Activated T-helper 1 cell treated with anti-CD3 and anti-CD28 coated beads, Interleukin-12 subunit alpha, Interleukin-12 subunit beta, Interleukin-2, Interleukin-4 antibody, amounts not matched to agents 30 ng/mL and 10 ng/mL and 1 ng/mL, durations not matched to agents 14 hours and 24 hours and 36 hours (primary cell): ENCODE data around the gene ZFAND2B. TPM values are rescaled to one million over a fixed set of nuclear protein-coding genes. Genes with fewer than 3 reads are reported as not detected.
"Not testable (repeated sequence)": the region's sequence is repeated elsewhere in the genome, so short reads cannot be mapped to it uniquely, and the experiment has no call there.

Experiments
- DNase-seq: peaks from one replicate; pipeline ENCODE4 v3.0.0; 2021; ENCODE audit warnings: low spot score
- H3K27ac Mint-ChIP-seq: one replicate; pipeline ENCODE4 v1.8.0; 2021; ENCODE audit warnings: mild to moderate bottlenecking, mixed read lengths
- H3K27me3 Mint-ChIP-seq: one replicate; pipeline ENCODE4 v1.8.0; 2022; ENCODE audit warnings: mild to moderate bottlenecking, moderate library complexity, mixed read lengths; ENCODE audit not compliant: insufficient read depth
- H3K36me3 Mint-ChIP-seq: one replicate; pipeline ENCODE4 v1.8.0; 2021; ENCODE audit warnings: low read depth, mixed read lengths
- H3K4me1 Mint-ChIP-seq: one replicate; pipeline ENCODE4 v1.8.0; 2021; ENCODE audit warnings: low read depth, mixed read lengths
- H3K4me3 Mint-ChIP-seq: one replicate; pipeline ENCODE4 v1.8.0; 2021; ENCODE audit warnings: mild to moderate bottlenecking, moderate library complexity, mixed read lengths
- H3K9me3 Mint-ChIP-seq: one replicate; pipeline ENCODE4 v1.8.0; 2021; ENCODE audit warnings: mixed read lengths
- intact Hi-C: fragments of 100-400 bp; cut with micrococcal nuclease; formaldehyde crosslinking; loops from one replicate; pipeline ENCODE4 v1.15.1; 2024
- total RNA-seq: library from RNA; stranded (reverse); gene quantifications from 2 replicates; pipeline ENCODE4 v1.2.3, GENCODE V29; 2022

Gene ZFAND2B
- total RNA-seq, 1 donor from 2014 or later, result 35.0 TPM

DNA sequence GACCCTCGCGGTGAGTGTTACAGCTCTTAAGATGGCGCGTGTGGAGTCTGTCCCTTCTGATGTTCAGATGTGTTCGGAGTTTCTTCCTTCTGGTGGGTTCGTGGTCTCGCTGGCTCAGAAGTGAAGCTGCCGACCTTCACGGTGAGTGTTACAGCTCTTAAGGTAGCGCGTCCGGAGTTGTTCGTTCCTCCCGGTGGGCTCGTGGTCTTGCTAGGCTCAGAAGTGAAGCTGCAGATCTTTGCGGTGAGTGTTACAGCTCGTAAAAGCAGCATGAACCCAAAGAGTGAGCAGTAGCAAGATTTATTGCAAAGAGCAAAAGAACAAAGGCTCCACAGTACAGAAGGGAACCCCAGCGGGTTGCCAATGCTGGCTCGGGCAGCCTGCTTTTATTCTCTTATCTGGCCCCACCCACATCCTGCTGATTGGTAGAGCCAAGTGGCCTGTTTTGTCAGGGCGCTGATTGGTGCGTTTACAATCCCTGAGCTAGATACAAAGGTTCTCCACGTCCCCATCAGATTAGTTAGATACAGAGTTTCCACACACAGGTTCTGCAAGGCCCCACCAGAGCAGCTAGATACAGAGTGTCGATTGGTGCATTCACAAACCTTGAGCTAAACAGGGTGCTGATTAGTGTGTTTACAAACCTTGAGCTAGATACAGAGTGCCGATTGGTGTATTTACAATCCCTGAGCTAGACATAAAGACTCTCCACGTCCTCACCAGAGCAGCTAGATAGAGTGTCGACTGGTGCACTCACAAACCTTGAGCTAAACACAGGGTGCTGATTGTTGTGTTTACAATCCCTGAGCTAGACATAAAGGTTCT, 5.9 kb upstream of the ZFAND2B start:
- H3K36me3 Mint-ChIP-seq, H3K4me1 Mint-ChIP-seq, H3K9me3 Mint-ChIP-seq, DNase-seq, intact Hi-C loops, H3K27me3 Mint-ChIP-seq: not testable (repeated sequence)
- peak overlapping the region; percentile 41 for H3K27ac Mint-ChIP-seq
- H3K4me3 Mint-ChIP-seq, result peak overlapping the region; percentile 29

DNA sequence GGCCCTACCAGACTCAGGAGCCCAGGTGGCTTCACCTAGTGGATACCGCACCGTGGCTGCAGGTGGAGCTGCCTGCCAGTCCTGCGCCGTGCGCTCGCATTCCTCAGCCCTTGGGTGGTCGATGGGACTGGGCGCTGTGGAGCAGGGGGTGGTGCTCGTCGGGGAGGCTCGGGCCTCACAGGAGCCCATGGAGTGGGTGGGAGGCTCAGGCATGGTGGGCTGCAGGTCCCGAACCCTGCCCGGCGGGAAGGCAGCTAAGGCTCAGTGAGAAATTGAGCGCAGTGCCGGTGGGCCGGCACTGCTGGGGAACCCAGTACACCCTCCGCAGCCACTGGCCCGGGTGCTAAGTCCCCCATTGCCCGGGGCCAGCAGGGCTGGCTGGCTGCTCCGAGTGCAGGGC, 5.3 kb upstream of the ZFAND2B start:
- H3K27ac Mint-ChIP-seq, H3K27me3 Mint-ChIP-seq, DNase-seq, H3K9me3 Mint-ChIP-seq, H3K4me1 Mint-ChIP-seq, H3K4me3 Mint-ChIP-seq, intact Hi-C loops, H3K36me3 Mint-ChIP-seq: not testable (repeated sequence)

DNA sequence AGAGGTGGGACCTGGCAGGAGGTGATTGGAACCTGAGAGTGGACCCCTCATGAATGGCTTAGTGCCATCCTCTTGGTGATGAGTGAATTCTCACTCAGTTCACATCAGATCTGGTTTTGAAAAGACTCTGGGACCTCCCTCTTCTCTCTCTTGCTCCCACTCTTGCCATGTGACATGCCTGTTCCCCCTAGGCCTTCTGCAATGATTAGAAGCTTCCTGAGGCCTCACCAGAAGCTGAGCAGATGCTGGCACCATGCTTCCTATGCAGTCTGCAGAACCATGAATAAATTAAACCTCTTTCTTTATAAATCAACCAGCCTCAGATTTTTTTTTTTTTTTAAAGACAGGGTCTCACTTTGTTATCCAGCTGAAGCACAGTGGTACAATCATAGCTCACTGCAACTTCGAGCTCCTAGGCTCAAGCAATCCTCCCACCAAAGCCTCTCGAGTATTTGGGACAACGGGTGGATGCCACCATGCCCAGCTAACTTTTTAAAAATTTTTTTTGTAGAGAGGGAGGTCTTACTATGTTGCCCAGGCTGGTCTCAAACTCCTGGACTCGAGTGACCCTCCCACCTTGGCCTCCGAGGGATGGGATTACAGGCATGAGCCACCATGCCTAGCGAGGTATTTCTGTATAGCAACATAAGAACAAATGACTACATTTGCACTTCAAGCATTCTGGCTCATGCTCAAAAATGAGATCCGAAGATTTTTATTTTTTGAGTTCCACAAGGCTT, 2.0 kb upstream of the ZFAND2B start:
- no peak for DNase-seq
- H3K27ac Mint-ChIP-seq, result no peak overlapping the region
- H3K9me3 Mint-ChIP-seq, result peaks cover 4% of the 10 kb centered on the region
- no peaks in the 10 kb centered on the region for H3K27me3 Mint-ChIP-seq
- peaks cover 31% of the 10 kb centered on the region for H3K4me1 Mint-ChIP-seq
- no peak overlapping the region for H3K4me3 Mint-ChIP-seq
- intact Hi-C loops, result no loop called here
- peaks cover 13% of the 10 kb centered on the region for H3K36me3 Mint-ChIP-seq

DNA sequence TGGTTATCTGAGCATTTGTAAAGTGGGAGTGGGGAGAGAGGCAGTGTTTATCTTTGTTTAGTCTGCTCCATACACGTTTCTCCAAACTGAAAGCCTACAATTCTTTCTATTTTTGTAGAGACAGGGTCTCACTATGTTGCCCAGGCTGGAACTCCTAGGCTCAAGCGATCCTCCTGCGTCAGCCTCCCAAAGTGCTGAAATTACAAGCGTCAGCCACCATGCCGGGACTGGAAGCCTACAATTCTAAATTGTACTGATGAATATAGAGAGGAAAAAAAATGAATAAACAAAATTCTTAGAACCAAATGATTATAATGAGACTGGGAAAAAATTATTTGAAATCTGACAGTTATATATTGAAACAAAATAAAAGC, 1.4 kb upstream of the ZFAND2B start:
- no peak for DNase-seq
- H3K36me3 Mint-ChIP-seq, result peaks cover 19% of the 10 kb centered on the region
- H3K4me3 Mint-ChIP-seq, result peak overlapping the region; percentile 26
- intact Hi-C loops, result no loop called here
- H3K4me1 Mint-ChIP-seq, result peaks cover 37% of the 10 kb centered on the region
- H3K27ac Mint-ChIP-seq, result no peak overlapping the region
- peaks cover 4% of the 10 kb centered on the region for H3K9me3 Mint-ChIP-seq
- no peaks in the 10 kb centered on the region for H3K27me3 Mint-ChIP-seq

DNA sequence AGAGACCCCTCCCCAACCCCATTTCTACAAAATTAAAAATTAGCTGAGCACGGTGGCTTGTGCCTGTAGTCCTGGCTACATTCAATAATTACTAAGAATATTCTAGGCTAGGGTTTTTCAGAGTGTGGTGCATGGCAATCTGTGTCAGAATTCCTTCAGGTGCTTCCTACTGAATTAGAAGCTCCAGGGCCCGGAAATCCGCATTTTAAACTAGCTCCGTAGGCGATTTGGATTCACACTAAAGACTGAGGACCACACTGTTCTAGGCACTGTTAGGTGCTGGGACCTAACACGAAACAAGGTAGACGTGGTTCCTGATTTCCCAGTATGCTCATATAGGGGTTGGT, 628 bp upstream of the ZFAND2B start:
- H3K9me3 Mint-ChIP-seq, result peaks cover 4% of the 10 kb centered on the region
- intact Hi-C loops, result loop anchor here (1.0 to 2.0 kb wide), 14 partner anchors 13 to 800 kb away; partner anchors contain the start of genes ANKZF1, ATG9A, CHPF and CNOT9
- H3K4me1 Mint-ChIP-seq, result peaks cover 40% of the 10 kb centered on the region
- peaks cover 24% of the 10 kb centered on the region for H3K36me3 Mint-ChIP-seq
- DNase-seq, result no peak
- H3K27ac Mint-ChIP-seq, result peak overlapping the region; percentile 99
- H3K4me3 Mint-ChIP-seq, result peak overlapping the region; percentile 92
- H3K27me3 Mint-ChIP-seq, result no peaks in the 10 kb centered on the region

DNA sequence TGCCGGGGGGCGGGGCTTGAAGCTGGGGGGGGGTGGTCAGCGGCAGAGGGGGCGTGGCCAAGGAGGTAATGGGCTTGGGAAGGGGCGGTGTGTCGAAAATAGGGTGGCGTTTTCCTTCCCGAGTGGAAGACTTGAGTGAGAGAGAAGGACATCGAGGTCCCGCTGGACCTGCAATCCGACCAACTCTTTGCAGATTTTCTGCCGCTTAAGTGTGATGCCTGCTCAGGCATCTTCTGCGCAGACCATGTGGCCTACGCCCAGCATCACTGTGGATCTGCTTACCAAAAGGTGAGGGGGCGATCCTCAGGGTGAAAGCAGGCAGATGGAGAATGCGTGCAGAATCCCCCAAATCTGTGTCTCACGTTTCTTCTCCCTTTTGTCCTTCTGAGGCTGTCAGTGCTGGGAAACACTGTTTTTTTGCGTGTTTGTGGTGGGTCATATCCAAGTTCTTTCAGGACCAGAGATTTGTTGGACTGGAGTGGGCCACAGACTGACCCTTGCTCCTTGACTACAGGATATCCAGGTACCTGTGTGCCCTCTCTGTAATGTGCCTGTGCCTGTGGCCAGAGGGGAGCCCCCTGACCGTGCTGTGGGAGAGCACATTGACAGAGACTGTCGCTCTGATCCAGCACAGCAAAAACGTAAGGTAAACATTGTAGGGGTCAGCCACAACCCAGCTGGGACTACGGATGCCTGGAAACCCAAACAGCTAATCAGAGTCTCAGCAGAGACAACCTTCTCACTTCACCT, 727 bp downstream of the ZFAND2B start:
- H3K36me3 Mint-ChIP-seq, result peaks cover 33% of the 10 kb centered on the region
- DNase-seq, result no peak
- intact Hi-C loops, result loop anchor here (2.0 kb wide), 2 partner anchors 291 to 639 kb away; partner anchors contain the start of genes CNOT9, GMPPA and USP37

DNA sequence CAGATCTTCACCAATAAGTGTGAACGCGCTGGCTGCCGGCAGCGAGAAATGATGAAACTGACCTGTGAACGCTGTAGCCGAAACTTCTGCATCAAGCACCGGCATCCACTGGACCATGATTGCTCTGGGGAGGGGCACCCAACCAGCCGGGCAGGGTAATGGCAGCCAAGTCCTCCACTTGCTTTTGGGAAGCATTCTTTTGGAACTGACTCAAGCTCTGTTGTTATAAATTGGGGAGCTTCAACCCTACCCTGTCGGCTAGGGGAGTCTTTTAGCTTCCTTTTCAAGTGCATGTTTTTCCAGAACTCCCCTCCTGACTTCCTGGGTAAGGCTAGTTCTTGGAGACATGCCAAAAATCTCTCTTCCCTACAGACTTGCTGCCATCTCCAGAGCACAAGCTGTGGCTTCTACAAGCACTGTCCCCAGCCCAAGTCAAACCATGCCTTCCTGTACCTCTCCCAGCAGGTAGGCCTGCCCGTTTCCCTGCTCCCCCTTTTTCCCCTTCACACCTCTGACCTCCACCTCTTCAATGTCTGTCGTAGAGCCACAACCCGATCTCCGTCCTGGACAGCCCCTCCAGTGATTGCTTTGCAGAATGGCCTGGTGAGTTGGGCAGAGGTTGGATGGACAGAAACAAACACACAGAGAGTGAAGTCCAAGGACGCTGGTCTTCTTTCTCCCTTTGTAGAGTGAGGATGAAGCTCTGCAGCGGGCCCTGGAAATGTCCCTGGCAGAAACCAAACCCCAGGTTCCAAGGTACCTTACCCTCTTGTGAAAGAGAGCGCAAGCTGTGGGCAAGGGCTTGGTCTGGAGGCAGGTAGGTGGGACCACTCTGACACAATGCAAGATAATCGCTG, 1.5 kb downstream of the ZFAND2B start:
- Mint-ChIP-seq H3K9me3 (peaks cover 4% of the 10 kb centered on the region), H3K4me1 (peaks cover 45% of the 10 kb centered on the region), H3K4me3 (peak overlapping the region; percentile 92), H3K27me3 (no peaks in the 10 kb centered on the region), H3K27ac (peak overlapping the region; percentile 80), H3K36me3 (peaks cover 34% of the 10 kb centered on the region)
- intact Hi-C loops, result loop anchor here (2.0 kb wide), 2 partner anchors 291 to 639 kb away; partner anchors contain the start of genes CNOT9, GMPPA and USP37
- DNase-seq, result no peak

More for the DNA sequence above, 727 bp downstream of the ZFAND2B start:
- Mint-ChIP-seq H3K27ac (peak overlapping the region; percentile 71), H3K27me3 (no peaks in the 10 kb centered on the region), H3K9me3 (peaks cover 4% of the 10 kb centered on the region), H3K4me3 (peak overlapping the region; percentile 92), H3K4me1 (peaks cover 44% of the 10 kb centered on the region)

DNA sequence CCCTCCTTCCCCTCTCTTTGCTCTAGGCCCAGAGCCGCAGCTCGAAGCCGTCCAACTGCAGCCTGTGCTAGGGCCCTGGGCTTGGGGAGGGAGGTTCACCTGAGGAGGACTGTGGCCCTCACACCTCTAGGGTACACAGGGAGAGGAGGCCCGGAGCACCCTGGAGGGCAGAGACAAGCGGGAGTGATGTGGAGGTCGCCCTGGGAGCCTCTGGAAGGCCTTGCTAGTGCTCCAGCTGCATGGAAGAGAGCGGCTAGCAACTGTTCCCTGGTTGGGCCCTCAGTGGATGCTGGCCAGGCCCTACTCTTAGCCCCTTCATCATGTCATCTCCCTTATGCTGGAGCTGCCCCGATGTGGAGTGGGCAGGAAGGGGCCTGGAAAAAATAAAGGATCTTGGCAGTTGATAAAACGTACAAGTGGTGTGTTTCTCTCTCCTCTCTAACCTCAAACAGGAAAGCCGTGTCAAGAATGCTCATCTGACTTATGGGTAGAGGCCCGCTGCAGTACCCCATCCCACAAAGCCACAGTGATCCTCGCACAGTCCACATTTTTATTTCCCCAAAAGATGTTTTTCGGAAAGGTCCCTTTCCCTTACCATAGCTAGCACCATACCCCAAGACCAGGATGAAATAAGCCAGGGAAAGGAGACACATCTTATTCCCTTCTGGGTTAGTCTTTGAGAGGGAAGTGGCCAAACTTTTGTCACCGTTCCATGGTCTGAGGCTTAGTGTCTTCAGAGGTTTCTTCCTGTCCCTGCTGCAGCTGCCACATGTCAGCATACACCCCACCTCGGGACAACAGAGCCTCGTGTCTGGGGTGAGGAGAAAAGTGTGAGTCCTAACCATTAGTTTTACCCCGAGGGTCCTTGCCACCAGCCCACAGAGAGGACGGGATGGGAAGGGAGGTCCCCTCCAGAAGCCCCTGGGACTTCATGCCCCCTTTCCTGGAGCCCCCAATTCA, 2.9 kb downstream of the ZFAND2B start:
- Mint-ChIP-seq H3K36me3 (peaks cover 45% of the 10 kb centered on the region), H3K27ac (peak overlapping the region; percentile 80), H3K9me3 (peaks cover 2% of the 10 kb centered on the region), H3K4me3 (peak overlapping the region; percentile 77), H3K4me1 (peaks cover 45% of the 10 kb centered on the region), H3K27me3 (no peaks in the 10 kb centered on the region)
- intact Hi-C loops, result no loop called here
- no peak for DNase-seq

DNA sequence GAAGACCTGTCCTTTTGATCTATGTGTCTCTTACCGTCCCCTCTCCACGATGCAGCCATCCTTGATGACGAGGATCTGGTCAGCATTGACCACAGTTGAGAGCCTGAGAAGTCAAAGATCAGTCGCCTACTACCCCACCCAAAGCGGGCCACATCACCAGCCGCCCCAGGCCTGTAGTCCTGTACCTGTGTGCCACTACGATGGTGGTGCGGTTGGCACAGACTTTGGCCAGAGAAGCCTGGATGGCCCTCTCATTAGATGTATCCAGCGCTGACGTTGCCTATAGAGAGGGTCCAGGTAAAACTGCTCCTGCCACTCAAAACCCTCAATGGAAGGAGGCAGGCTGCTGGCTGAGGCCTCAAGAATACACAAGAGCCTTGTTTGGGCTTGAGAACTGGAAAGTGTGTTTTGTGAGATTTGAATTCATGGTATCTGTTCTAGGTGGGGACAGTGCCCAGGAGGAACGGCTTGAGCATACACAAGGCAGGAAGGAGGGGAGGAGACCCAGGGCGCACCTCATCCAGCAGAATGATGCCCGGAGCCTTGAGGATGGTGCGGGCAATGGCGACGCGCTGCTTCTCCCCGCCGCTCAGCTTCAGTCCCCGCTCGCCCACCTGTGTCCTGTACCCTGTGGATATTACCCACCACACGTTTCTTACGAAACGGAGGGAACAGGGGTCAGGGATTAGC, 3.8 kb downstream of the ZFAND2B start:
- Mint-ChIP-seq H3K36me3 (peaks cover 51% of the 10 kb centered on the region), H3K9me3 (no peaks in the 10 kb centered on the region), H3K27me3 (no peaks in the 10 kb centered on the region), H3K4me1 (peaks cover 45% of the 10 kb centered on the region), H3K27ac (peak overlapping the region; percentile 79), H3K4me3 (no peak overlapping the region)
- intact Hi-C loops, result no loop called here
- DNase-seq, result no peak

DNA sequence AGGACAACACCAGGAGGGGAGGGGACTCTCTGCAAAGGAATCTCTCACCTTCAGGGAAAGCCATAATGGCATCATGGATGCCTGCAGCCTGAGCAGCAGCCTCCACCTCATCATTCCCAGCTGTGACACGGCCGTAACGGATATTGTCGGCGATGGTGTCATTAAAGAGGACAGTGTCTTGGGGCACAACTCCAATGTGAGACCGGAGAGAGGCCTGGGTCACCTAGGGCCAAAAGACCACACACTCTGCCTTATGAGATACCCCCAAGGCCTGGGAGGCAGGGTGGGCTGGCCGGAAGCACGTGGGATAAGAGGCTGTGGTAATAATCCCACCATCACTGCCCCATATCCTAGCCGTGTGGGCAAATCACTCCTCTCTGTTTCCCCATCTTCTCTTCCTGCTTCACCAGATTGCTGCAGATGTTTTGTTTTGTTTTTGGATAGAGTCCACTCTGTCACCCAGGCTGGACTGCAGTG, 4.3 kb downstream of the ZFAND2B start:
- Mint-ChIP-seq H3K4me3 (peak overlapping the region; percentile 2), H3K27me3 (no peaks in the 10 kb centered on the region), H3K4me1 (peaks cover 45% of the 10 kb centered on the region), H3K9me3 (no peaks in the 10 kb centered on the region), H3K27ac (peak overlapping the region; percentile 74), H3K36me3 (peaks cover 51% of the 10 kb centered on the region)
- intact Hi-C loops, result loop anchor here (1.0 kb wide), 1 partner anchor 51 kb away; the partner anchor contains the start of gene NHEJ1
- DNase-seq, result no peak

DNA sequence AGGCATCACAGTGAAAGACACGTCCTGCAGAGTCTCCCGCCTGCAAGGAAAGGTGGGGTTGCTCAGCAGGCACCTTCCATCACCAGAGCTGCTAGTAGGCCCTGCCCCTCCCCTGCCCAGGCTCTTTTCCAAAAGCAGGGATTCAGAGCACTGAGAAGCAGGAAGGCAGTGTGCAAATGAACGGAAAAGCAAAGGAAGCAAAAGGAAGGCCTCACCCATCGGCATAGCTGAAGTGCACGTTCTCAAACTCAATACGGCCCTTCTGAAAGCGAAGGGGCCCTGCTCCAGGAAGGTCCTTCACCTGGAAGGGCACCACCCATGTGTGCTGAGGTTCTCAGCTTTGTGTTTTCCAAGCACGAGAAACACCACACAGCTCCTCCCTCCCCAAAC, 6.4 kb downstream of the ZFAND2B start:
- H3K27me3 Mint-ChIP-seq, result no peaks in the 10 kb centered on the region
- intact Hi-C loops, result no loop called here
- no peak for DNase-seq
- H3K9me3 Mint-ChIP-seq, result no peaks in the 10 kb centered on the region
- H3K4me3 Mint-ChIP-seq, result no peak overlapping the region
- no peak overlapping the region for H3K27ac Mint-ChIP-seq
- H3K36me3 Mint-ChIP-seq, result peaks cover 49% of the 10 kb centered on the region
- peaks cover 46% of the 10 kb centered on the region for H3K4me1 Mint-ChIP-seq
